Fibroblast of the conjunctiva (primary cell): ENCODE data around the gene MAPKAP1.
"Not testable (repeated sequence)": the region's sequence is repeated elsewhere in the genome, so short reads cannot be mapped to it uniquely, and the experiment has no call there.

ENCODE experiments used
- DNase-seq: peaks from one replicate; pipeline ENCODE4 v3.0.0-alpha.2; 2010; ENCODE audit warnings: low read depth

Gene MAPKAP1

DNA sequence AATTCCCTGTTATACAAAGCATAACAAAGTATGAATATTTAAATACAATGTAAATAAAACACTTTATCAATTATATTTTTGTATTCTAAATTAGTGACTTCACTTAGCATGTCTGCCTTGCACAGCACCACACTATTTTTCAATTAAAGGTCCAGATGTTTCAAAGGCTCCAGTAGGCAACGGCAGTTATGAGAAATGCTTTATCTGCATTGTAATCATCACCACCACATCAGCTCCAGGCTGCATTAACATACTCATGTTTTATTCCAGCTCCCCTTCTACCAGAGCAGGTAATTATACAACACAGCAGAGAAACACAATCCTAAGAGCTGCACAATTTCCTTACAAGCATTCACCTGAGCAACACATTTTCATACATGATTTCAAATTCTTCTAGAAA is 102.8 kb downstream of the MAPKAP1 start:
- no peak for DNase-seq

DNA sequence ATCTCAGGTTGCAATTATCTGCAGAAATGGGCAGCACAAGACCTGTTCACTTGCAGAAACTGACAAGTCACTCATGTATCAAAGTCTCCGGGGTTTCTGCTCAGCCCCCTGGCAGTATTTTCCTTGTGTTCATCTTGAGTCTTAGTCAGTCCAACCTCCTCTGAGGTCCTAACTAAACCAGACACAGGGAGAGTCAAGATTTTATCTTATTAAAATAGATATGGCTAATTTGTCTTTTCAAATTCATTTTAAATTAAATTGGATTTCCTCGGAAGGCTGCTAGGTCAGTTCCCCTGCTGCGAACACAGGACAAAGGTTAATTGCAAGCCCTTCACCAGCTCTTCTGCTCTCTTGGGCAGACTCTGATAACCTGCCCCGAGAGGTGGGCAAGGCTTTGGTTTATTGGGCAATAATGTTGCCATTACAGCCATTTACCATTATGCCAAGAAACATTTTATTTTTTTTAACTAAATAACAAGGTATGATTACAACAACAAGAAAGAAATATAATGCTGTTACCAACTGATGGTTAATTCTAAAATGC is 103.5 kb downstream of the MAPKAP1 start:
- no peak for DNase-seq

- no peak for DNase-seq
Observed at GRCh38 chr9:125601961-125602360, 105.0 kb downstream of the MAPKAP1 start.

DNA sequence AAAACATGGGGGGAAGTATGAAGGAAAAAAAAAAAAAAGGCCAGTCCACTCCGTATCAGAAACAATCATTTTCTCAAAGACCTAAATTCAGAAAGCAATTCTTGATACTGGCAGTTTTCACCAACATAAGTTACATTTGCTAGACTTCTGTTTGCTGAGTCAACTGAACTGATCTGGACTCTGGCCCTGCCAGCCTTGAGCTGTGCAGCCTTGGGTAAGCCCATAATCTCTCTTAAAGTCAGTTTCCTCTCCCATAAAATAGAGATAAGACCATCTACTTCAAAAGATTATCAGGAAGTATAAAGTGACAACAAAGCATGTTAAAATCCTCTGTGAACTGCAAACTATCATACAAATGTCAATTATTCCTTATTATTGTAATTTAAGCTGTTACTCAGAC is 106.8 kb downstream of the MAPKAP1 start:
- no peak for DNase-seq

DNA sequence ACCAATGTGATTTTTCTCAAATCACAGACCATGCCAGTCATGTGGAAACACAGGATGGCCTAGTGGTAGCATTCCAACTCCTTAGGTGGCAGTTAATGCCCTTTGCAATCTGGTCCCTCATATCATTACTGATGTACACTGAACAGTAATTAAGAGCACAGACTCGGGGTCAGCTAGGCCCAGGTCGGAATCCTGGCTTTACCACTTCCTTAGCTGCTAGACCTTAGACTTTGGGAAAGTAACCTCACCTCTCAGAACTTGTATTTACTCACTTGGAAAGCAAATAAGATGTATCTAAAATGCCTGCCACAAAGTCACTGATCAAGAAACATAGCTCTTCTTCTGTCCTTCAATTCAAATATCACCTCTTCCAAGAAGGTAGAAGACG is 112.8 kb downstream of the MAPKAP1 start:
- no peak for DNase-seq

GRCh38 chr9:125593581-125594222 is 113.3 kb downstream of the MAPKAP1 start:
- no peak for DNase-seq

GRCh38 chr9:125591888-125592287 is 115.1 kb downstream of the MAPKAP1 start:
- no peak for DNase-seq

DNA sequence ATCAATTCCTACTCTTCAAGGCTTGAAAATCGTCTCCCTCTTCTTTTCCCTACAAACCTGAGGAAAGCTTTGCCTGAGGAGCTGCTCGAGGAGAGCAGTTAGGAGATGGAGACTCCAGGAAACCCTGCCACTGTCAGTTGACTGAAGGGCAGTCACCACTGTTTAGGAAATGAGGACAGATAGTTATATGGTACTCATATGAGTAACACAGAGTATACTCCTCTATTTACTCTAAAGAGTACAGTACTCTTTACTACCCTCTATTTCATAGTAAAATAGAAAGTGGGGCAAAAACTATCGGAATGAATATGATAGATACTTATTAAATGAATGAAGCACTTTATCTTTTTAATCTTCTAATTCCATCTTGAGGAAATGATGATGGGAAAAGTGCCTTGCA is 115.8 kb downstream of the MAPKAP1 start:
- no peak for DNase-seq

- no peak for DNase-seq
Observed at GRCh38 chr9:125589287-125589686, 117.7 kb downstream of the MAPKAP1 start.

- no peak for DNase-seq
Observed at GRCh38 chr9:125587819-125588460, 119.1 kb downstream of the MAPKAP1 start.

GRCh38 chr9:125586172-125586511 is 120.9 kb downstream of the MAPKAP1 start:
- no peak for DNase-seq

GRCh38 chr9:125585503-125586171 is 121.4 kb downstream of the MAPKAP1 start:
- DNase-seq, result no peak

DNA sequence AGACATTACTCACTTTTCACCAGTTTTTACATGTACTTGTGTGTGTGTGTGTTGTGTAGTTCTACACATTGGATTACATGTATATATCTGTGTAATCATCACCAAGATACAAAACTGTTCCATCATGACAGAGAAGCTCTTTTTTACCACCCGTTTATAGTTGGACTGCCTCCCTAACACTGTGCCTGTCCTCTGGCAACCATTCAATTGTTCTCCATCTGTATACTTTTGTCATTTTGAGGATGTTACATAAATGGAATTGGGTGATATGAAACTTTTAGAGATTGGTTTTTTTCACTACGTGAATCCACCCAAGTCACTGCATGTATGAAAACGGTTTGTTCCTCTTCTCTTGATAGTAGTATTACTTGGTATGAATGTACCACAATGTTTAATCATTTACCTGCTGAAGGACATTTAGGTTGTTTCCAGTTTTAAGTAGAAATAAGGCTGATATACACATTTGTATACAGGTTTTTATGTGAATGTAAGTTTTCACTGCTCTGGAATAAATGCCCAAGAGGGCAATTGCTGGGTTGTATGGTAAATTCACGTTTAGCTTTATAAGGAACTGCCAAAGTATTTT is 126.2 kb downstream of the MAPKAP1 start:
- no peak for DNase-seq

DNA sequence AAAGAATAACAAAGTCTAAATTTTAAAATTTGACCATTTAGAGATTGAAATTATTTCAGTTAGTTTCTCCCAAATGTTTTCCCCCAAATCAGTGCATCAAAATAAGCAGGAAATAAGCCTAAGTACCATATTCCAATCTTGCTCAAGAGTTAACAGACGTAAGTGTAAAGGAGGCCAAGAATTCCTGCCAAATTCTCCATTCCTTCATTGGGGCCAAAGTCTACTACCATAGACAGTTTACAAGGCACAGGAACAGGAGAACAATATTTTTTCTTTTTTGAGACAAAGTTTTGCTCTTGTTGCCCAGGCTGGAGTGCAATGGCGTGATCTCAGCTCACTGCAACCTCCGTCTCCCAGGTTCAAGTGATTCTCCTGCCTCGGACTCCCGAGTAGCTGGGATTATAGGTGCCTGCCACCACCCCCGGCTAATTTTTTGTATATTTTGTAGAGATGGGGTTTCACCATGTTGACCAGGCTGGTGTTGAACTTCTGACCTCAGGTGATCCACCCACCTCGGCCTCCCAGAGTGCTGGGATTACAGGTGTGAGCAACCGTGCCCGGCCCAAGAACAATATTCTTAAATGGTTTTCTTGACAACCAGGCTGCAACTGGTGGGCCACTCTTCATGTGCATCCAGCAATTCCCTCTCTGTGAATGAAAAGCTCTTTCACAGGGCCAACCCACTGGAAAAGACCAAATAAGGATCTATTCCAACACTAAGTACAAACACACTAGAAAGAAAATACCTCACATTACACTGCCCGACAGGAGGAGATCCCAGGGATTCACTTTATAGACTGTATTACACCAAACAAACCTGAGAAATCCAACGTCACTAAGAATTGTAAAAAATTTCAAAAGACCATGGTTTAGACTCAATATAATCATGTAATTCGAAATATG is 127.7 kb downstream of the MAPKAP1 start:
- DNase-seq, result no peak

GRCh38 chr9:125574126-125574877 is 132.7 kb downstream of the MAPKAP1 start:
- DNase-seq, result no peak

DNA sequence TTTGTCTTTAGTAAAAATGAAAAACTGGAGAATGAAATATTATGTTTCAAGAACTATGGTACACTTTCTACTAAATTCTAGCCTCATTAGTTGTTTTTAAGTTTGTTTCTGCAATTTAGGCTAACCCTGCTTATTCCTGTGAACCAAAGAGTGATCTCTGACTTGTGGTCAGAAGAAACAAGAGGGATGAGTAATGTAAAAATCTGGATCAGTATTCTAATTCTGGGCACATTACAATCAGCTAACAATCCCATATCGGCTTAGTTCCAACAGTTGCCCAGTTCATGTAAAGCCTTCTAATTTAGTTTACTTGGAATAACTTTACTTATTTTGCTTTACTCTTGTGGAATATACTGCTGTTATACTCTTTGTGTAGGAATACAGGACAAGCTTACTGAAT is 134.5 kb downstream of the MAPKAP1 start:
- not testable (repeated sequence) for DNase-seq

GRCh38 chr9:125571824-125572223 is 135.2 kb downstream of the MAPKAP1 start:
- not testable (repeated sequence) for DNase-seq

DNA sequence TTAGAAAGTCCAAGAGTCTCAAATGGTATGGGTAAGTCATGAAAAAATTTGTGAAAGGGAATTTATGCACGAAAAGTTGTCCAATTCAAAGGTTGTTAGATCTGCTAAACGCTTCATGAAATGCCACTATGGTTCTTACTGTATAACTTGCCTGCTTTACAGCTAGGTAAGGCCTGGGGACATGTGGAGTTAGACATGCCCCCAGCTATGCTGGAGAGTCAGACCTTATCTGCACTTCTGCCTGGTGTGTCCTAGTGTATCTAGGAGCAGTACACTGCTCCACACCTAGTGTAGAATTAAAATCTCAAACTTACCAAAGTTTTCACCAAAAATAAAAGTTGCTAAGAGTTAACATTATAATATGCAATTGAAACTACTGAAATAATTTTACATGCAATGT is 136.8 kb downstream of the MAPKAP1 start:
- DNase-seq, result no peak

- DNase-seq, result no peak
Observed at GRCh38 chr9:125568621-125569020, 138.4 kb downstream of the MAPKAP1 start.

DNA sequence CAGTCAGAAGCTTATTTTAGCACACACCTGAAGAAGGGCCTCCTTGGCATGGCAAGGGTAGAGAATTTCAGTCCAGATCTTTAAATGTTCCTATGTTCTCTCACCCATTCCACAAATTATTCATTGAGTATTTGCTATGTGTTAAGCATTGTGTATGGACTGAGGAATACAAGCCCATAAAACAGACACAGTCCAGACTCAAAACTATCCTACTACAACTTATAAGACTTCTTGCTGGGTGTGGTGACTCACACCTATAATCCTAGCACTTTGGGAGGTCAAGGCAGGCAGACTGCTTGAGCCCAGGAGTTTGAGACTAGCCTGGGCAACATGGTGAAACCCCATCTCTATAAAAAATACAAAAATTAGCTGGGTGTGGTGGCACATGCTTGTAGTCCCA is 141.0 kb downstream of the MAPKAP1 start:
- DNase-seq, result not testable (repeated sequence)

DNA sequence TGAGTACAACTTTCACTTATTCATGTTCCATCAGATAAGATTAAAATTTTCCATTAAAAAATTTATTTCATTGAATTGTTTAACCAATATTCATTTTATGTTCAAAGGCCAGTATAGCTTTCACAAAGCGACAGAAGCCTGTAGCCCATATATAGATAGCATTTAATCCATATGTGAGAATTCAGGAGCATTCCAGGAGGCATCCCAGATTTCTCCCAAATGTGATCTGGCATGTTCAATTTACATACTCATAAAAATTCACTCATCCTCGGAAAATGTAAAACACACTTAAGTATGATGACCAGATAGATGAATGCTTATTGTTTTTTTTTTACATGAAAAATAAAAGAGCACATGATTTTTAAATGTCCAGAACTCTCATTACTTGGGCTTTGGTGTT is 141.9 kb downstream of the MAPKAP1 start:
- no peak for DNase-seq
